Measurements from ENCODE around the gene TXK.

DNA sequence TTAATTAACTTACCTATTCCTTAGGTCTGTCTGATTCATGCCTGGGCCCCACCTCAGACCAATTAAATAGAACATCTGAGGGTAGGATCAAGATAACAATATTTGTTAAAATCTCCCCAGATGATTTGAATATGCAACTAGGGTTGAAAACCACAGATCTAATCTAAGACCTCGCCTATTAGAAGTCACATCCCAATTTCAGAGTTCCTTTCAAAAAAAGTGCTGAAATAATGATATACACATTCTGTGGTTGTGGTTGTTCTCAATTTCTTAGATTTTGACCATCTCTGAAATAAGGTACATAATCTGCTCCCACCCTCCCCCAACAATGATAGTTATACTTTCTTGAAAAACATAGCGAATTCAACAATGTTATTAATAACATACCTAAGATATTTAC, 89.8 kb downstream of the TXK start:
- no peak for TF ChIP-seq EZH2 (IDR thresholded peaks at IDR 0.05; ENCODE audit: borderline replicate concordance, low read length)
- TF ChIP-seq, protein P1, sequence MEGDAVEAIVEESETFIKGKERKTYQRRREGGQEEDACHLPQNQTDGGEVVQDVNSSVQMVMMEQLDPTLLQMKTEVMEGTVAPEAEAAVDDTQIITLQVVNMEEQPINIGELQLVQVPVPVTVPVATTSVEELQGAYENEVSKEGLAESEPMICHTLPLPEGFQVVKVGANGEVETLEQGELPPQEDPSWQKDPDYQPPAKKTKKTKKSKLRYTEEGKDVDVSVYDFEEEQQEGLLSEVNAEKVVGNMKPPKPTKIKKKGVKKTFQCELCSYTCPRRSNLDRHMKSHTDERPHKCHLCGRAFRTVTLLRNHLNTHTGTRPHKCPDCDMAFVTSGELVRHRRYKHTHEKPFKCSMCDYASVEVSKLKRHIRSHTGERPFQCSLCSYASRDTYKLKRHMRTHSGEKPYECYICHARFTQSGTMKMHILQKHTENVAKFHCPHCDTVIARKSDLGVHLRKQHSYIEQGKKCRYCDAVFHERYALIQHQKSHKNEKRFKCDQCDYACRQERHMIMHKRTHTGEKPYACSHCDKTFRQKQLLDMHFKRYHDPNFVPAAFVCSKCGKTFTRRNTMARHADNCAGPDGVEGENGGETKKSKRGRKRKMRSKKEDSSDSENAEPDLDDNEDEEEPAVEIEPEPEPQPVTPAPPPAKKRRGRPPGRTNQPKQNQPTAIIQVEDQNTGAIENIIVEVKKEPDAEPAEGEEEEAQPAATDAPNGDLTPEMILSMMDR (IDR thresholded peaks at IDR 0.05; ENCODE audit: low read length) = no peak
